ENCODE data around the gene C2CD4C.
"Not testable (repeated sequence)": the region's sequence is repeated elsewhere in the genome, so short reads cannot be mapped to it uniquely, and the experiment has no call there.

The C2CD4C gene

DNA sequence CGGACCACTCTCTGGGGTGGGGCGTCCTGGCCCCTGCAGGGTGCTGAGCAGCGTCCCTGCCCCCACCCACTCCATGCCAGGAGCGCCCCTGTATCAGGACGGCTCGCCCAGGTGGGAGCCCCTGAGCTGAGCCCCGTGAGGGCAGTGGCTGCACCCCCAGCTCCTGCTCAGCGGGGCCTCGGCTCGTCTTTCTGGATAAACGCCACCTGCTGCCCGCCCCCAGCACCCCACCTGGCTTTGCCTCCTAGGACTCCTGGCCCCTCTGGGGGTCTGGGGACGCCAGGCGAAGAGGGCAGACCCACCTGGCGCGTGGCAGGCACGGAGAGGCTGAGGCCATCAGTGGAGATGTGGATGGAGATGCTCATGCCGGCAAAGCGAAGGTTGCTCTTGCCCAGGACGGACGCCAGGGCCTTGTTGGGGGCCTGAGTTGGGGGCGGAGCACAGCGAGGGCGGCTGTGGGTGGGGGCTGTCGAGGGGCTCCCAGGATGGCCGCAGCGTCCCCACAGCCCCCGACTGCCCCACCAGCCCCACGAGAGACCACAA lies 29.5 kb upstream of the C2CD4C start:
- no peak for DNase-seq (ENCODE audit: low read depth)

DNA sequence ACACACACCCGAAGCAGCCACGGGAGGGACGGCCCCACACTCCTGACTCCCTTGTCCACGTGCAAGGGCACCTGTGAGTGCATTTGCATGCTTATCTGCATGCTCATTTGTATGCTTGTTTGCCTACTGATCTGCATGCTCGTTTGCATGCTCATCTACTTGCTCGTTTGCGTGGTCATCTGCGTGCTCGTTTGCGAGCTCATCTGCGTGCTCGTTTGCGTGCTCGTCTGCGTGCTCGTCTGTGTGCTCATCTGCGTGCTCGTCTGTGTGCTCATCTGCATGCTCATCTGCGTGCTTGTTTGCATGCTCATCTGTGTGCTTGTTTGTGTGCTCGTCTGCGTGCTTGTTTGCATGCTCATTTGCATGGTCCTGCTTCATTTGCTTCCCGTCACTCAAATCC lies 28.1 kb upstream of the C2CD4C start:
- DNase-seq (ENCODE audit: low read depth) = no peak

DNA sequence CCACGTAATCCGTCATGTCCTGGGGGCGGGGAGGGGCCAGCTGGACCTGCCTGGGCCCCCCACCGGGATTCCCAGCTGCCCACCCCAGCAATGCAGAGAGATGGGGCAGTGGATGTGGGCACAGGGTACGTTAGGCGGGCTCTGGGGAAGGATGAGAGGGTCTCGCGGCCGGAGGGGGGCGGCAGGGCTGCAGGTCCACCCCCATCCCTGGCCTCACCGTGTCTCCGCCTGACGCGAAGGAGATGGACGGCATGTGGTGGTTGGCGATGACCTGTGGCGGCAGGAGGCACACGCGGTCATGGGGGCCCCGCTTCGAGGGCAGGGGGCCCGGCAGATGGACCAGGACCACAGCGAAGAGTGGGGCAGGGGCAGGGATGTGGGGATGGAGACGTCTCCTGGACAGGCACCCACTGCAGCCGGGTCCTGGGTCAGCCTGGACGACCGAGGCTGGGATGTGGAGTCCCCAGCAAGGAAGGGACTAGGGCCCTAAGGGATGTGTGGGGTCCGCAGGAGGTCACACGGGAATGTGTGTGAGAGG lies 27.5 kb upstream of the C2CD4C start:
- DNase-seq (ENCODE audit: low read depth) = no peak

DNA sequence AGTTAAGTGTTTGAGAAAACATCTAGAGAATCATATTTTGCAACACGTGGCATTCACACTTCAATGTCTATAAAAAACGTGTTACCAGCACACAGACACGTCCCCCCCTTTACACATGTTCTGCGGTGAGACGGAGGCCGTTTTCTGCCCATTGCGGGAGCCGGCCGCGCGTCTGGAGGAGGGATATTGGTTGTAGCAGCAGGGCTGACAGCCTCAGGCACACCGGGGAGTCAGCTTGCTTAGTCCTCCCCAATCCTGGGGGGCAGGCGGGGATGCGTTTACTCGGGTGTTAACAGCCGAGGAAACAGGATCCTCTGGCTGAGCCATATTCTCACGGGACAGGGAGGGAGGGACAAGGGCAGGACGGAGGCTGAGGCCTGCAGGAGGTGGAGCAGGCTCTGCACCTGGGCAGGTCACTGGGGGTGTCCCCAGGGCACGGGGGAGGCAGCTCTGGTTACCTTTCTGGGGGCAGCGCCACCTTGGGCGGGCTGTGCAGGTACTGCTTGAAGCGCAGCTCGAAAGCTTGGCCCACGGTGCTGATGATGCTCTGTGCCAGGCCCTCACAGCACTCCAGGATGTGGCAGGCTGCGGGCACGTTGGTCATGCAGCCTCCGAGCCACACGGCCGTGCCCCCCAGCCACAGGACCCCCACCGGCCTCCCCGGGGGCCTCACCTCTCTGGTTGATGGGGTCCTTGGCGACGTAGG lies 26.9 kb upstream of the C2CD4C start:
- no peak for DNase-seq (ENCODE audit: low read depth)

DNA sequence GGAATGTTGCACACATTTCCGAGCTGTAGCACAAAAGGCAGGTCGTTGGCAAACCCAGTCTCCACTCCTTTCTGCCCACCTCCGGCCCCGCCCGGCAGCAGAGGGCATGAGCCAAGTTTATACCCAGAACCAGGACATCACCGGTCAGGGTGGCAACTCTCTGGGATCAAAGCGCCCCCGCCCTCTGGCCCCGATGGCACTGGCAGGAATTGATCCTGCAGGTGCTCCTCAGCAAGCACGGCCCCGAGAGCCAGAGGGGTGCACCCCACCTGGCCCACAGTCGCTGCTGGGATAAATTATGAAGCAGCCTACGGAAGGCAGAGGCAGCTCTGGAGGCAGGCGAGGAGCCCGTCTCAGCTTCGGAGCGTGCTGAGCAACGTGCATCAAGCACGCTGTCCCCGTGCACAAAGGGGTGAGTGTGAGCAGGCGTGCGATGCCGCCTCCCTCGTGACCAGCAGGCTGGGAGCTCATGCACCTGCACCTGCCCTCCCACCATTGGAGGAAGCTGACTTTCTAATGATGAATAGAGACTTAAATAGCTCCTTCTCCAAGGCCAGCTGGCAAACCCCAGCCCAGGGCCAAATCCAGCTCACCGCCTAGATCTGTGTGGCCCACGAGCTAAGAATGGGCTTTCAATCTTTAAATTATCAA lies 26.2 kb upstream of the C2CD4C start:
- DNase-seq (ENCODE audit: low read depth) = no peak

DNA sequence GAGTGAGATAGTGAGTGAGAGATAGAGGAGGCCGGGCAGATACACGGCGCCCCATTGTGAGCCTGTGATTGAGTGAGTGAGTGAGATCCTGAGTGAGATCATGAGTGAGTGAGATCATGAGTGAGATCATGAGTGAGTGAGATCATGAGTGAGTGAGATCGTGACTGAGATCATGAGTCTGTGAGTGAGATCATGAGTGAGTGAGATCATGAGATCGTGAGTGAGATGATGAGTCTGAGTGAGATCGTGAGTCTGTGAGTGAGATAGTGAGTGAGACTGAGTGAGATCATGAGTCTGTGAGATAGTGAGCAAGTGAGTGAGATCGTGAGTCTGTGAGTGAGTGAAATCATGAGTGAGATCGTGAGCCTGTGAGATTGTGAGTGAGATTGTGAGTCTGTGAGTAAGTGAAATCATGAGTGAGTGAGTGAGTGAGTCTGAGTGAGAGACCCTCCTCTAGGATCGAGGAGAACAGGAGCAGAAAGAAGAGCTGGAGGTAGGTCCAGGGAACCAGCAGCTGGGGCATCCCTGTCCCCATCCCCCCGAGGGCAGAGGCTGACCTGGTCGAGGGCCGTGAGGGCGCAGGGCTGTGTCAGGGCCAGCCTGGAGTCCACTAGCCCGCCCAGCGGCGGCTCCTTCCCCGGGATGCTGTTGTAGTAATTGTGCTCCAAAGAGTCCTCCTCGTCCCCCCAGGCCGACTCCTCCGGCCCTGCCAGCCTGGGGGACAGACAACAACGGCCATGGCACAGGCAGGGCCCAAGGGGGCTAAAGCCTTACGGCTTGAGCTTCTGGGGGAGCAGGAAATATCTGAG lies 25.4 kb upstream of the C2CD4C start:
- DNase-seq (ENCODE audit: low read depth) = no peak

DNA sequence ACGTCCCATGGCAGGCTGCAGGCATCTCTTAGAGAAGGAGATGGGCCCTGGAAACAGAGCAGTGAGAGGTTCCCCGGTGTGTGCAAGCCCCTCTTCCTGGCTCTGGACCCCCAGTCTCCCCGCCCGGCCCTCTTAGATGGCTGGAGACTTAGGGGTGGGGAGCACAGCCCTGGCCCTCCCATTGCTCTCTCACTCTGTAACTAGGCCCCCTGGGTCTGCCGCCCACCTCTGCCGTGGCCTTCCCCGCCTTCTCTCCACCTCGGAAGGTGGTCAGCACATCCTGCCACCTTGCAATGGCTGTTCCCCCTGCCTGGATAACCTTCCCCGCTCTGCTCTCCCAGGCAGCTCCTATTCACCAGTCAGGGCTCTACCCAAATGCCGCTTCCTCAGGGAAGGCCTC lies 21.8 kb upstream of the C2CD4C start:
- no peak for DNase-seq (ENCODE audit: low read depth)

DNA sequence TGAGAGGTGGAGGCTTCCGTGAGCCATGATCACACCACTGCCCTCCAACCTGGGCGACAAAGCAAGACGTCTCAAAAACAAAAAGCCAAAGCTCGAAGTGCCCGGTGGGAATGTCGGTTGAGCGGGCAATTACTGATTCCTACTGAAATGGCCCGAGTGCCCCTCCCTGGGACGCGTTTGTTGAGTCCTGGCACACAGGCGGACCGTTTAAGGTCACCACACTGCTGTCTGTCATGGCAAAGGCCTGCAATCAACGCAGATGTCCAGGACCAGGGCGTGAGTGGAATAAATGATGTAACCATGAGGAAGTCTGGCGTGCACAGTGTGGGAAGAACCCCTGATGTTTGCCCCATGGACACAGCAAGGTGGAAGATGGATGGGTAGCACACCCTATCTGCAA lies 19.2 kb upstream of the C2CD4C start:
- DNase-seq (ENCODE audit: low read depth) = no peak

DNA sequence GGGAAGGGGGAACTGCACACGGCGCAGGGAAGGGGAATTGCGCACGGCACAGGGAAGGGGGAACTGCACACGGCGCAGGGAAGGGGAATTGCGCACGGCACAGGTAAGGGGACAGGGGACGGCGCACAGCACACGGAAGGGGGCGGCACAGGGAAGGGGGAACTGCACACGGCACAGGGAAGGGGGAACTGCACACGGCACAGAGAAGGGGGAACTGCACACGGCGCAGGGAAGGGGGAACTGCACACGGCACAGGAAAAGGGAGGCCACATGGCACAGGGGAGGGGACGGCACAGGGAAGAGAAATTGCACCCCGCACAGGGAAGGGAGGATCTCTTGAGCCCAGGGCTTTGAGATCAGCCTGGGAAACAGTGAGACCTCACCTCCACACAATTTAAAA lies 18.7 kb upstream of the C2CD4C start:
- not testable (repeated sequence) for DNase-seq (ENCODE audit: low read depth)

DNA sequence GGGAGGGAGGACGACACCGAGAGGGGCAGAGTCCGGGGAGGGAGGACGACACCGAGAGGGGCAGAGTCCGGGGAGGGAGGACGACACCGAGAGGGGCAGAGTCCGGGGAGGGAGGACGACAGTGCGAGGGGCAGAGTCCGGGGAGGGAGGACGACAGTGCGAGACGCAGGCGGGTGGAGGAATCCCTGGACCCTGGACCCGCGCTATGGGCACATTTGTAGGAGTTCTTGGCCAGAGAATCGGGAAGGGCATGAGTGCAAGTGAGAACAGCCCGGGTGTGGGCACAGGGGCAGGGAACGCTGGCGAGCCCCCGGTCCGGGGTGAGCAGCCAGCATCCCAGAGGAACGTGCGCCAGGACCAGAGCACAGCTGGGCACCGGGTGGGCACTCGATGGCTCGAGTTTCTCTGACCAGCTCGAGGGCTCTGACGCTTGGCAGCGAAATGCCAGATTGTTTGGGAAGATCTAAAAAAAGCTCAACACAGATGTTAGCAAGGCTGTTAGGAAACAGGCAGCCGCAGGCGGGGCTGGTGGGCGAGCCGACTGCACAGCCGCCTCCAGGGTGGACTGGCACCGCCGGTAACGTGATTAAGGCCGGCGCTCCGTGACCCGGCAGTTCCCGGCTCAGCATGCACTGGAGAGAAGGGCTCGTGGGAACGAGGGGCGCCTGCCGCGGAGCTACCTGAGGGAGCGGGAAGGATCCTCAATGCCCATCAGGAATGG lies 17.9 kb upstream of the C2CD4C start:
- DNase-seq (ENCODE audit: low read depth) = no peak

DNA sequence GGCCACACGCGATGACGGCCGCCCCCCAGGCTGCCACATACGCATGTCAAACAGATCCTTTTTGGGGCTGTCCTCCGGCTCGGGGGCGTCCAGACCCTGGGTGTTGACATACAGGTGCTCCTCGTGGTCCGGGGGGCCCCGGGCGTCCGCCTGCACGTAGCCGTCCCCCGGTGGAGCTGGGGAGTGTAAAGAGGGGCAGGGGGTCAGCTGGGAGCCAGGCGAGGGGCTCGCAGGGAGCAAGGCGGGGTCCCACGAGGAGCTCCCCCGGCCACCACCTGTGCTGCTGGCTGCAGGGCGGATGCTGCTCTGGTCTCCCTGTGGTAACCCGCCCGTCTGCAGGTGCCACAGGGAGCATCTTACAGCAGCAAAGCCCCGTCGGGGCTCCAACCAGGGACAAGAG lies 16.1 kb upstream of the C2CD4C start:
- DNase-seq (ENCODE audit: low read depth) = no peak

DNA sequence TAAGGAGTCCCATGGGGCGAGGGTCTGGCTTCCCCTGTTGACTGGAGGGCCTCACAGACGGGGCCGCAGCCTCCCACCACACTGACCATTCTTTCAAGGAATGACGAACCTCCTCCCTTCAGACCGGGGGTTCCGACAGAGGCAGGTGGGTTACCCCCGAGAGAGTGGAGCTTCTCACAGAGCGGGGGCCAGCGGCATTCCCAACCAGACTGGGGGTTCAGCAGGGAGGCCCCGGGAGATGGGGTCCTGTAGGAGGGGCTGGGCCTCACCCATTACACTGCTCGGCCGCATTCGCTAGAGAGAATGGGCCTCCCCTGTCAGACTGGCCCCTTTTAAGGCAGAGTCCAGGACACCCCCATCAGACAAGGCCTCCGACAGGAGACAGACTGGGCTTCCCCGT lies 15.6 kb upstream of the C2CD4C start:
- no peak for DNase-seq (ENCODE audit: low read depth)

DNA sequence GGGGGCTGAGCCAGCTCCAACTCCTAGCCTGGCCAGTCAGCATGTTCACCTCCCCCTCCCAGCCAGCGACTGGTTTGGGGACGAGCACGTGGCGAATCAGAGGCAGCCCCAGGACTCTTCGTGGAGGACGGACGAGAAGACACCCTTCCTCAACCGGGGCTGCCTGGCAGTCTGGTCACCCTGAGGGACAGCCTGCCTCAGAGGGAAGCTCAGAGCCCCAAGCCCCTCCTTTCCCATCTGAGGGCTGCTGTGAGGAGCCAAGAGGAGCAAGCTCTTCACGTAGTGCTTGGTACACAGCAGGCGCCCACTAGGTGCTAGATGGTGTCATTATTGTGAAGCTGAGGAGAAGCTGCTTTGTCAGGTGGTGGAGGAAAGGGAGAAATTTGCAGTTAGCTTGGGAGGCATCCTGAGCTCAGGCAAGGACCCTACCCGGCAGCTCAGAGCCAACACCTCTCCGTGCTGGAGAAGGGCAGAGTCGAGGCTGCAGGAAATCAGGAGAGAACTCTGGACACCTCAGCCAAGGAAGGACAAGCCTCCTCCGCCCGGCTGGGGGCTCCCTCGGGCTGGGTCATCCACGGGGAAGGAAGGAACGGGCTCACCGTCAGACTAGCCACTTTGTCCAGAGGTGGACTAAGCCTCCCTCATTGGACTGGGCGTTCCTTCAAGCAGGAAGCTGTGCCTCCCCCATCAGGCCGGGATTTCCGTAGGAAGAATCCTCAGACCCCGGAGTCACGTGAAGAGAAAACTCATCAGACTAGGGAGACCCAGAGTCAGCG lies 14.9 kb upstream of the C2CD4C start:
- no peak for DNase-seq (ENCODE audit: low read depth)

DNA sequence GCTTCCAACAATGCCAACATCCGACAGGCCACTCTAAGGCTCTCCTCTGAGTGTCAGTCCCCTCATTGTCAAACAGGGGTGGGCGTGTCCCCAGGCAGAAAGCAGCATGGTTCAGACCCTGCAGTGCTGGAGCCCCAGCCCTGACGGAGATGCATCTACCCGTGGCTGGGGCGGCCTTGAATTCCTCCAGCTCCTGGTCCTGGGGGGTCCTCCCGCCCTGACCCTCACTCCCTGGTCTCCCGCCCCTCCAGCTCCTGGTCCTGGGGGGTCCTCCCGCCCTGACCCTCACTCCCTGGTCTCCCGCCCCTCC lies 13.9 kb upstream of the C2CD4C start:
- DNase-seq (ENCODE audit: low read depth) = not testable (repeated sequence)

DNA sequence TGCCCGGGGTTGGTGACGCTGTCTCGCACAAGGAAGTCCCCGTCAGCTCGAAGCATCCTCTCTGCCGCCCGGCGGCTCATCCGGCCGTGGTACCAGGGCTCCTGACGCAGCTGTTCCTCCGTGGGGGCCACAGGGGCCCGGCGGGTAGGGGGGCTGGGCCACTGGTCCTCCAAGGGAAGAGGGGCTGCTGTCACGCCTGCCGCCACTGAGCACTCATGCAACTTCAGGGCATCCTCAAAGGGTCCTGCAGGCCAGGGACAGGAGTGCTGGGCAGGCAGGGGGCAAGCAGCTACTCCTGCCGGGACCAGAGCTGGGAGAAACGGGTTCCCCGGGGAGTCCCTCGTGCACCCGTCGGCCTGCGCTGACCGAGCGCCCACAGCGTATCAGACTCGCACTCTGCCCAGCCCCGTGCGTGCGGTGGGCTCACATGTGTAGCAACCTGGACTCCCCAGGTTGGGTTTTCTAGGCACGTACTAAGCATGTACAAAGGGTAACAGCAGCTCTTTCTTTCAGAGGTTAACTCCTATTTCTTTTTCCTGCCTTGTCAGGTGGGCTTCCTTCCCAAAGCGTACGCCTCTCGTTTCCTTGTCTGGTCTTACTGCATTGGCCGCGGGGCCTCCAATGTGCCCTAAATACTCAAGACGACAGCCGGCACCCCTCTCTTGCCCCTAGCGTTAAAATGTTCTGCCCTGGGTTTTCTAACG lies 13.4 kb upstream of the C2CD4C start:
- DNase-seq (ENCODE audit: low read depth) = no peak

DNA sequence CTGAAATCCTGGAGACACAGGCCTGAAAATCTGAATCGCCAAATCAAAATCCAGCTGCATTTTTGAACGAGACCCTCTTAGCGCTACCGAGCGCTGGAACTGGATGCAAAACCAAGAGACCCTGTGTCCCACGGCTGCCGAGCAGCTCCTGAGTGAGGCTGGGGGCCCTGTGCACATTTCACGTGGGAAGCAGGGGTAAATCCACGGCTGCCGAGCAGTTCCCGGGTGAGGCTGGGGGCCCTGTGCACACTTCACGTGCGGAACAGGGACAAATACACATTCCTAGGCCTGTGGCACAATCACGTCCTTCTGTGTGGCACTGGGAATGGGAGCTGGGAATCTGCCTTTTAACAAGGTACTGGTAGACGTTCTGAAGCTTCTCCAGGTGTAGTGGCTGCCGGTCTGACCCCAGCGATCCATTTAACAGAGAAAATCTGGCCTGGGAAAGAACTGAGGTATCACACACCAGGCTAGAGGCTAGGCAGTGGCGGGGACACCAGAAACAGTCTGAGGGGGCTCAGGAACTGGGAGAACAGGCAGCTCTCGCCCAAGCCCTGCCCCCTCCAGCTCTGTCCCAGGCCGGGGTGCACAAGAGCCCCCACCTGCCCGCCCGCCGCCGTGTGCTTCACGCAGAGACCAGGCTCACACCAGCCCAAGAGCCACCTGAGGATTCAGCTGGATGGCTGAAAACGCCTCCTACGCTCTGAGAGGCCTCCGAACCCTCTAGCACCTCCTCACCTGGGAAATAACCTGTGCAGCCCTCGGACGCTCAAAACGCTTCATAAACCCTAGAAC lies 11.0 kb upstream of the C2CD4C start:
- DNase-seq (ENCODE audit: low read depth) = no peak

DNA sequence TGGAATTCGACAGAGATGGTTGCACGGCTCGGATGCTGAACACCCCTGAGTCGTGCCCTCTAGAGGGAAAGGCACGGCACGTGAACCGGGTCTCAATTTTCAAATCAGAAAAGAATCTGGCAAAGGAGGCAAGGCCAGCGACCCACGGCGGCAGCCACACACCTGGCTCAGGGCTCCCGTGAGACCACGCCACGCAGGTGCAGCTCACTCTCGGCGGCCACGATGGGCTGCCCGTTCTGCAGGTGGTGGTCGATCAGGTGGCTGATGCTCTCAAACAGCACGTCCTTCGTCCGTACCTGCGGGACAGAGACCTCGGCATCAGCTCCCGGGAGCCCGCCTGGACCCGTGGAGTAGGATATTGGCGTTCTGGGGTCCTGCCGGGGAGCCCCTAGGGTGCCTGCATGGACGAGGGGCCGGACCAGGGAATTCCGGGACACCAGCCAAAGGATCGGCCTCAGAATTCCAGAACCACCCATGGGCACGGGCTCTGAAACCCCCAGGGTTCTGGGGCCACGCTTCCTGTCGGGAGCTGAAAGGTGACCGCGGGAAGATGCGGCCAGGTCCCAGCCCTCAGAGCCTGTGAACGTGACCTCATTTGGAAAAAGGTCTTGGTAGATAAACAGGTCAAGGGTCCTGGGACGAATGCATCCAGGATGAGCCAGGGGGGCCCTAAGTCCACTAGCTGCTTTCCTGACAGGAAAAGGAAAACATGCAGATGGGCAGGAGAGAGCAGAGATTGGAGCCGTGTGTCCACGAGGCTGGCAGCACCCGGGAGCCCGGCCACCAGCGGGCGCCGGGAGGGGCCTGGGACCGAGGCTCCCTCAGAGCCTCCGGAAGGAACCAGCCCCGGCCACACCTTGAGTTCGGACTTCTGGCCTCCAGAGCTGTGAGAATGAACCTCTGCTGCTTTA lies 10.1 kb upstream of the C2CD4C start:
- DNase-seq (ENCODE audit: low read depth) = no peak

DNA sequence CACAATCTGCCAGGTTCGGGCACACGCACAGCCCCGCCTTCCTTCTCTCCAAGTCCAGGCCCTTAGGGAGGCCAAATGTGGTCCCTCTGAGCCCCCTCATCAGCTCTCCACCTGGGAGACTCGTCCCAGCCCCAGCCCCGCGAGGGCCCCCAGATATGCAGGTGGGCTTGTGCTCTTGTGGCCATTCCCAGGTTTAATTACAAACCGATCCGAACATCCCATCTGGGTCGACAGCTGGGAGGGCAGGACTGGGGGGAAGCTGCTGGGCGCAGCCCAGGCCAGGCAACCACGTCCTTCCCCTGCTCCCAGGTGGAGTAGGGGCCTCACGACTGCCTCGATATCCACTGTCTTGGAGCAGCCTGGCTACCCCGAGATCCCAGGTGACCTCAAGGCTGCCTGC lies 7.5 kb upstream of the C2CD4C start:
- no peak for DNase-seq (ENCODE audit: low read depth)

DNA sequence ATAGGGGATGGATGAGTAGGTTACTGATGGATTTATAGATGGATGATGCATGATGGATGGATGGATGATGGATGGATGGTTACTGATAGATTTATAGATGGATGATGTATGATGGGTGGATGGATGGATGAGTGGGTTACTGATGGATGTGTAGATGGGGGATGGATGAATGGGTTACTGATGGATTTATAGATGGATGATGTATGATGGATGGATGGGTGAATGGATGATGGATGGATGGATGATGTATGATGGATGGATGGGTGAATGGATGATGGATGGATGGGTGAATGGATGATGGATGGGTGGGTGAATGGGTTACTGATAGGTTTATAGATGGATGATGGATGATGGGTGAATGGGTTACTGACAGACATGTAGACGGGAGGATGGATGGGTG lies 6.3 kb upstream of the C2CD4C start:
- DNase-seq (ENCODE audit: low read depth) = no peak

All from activated T-cell treated with anti-CD3 and anti-CD28 coated beads for 48 hours (primary cell).